ENCODE measurements around the gene ISG15.

The ISG15 gene

DNA sequence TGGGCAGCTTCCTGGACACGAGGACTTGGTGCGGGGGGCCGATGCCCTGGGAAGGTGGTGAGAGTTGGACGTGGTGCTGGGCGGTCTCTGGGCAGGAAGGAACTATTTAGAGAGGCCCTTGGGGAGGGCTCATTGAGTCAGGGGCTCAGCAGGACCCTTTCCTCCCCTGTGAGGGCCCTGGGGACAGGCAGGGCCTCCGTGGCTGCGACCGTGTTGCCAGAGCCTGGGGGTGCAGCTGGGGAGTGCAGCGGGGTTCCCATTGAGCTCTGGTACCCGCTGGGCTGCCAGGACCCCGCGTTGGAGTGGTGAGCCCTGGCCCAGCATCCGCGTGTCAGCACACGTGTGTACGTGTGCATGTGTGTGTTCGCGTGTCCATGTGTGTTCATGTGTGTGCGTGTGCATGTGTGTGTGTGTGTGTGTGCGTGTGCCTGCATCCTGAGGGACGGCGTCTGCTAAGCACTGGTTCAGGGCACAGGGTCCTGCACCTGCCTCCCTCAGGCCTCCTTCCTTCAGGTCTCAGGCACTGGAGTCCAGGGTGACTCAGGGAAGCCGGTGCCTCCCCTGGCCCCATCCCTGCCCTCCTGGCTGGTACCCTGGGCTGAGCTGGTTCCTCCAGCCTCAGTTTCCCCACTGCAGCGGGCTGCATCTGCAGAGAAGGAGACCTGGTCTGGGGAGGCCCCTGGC lies 50.1 kb downstream of the ISG15 start:
- DNase-seq, result no peak

Measured in activated CD4-positive, alpha-beta T cell treated with anti-CD3 and anti-CD28 coated beads, Interleukin-2, Interleukin-6, amounts not matched to agents 100 ng/mL and 50 ng/mL, durations not matched to agents 16 hours and 8 hours (primary cell).